GM12801 (cell line): Measurements from ENCODE around the gene PCDHGA12.
"Not testable (repeated sequence)": the region's sequence is repeated elsewhere in the genome, so short reads cannot be mapped to it uniquely, and the experiment has no call there.

Source experiments
- TF ChIP-seq, protein P1 (sequence below): IDR thresholded peaks from one replicate; pipeline ENCODE4 v1.5.1; 2011; ENCODE audit warnings: control low read depth; ENCODE audit not compliant: insufficient read length; ENCODE audit errors: extremely low read depth

PCDHGA12 gene

GRCh38 chr5:141389153-141390042, 40.9 kb upstream of the PCDHGA12 start:
- TF ChIP-seq, protein P1, sequence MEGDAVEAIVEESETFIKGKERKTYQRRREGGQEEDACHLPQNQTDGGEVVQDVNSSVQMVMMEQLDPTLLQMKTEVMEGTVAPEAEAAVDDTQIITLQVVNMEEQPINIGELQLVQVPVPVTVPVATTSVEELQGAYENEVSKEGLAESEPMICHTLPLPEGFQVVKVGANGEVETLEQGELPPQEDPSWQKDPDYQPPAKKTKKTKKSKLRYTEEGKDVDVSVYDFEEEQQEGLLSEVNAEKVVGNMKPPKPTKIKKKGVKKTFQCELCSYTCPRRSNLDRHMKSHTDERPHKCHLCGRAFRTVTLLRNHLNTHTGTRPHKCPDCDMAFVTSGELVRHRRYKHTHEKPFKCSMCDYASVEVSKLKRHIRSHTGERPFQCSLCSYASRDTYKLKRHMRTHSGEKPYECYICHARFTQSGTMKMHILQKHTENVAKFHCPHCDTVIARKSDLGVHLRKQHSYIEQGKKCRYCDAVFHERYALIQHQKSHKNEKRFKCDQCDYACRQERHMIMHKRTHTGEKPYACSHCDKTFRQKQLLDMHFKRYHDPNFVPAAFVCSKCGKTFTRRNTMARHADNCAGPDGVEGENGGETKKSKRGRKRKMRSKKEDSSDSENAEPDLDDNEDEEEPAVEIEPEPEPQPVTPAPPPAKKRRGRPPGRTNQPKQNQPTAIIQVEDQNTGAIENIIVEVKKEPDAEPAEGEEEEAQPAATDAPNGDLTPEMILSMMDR, result no peak

DNA sequence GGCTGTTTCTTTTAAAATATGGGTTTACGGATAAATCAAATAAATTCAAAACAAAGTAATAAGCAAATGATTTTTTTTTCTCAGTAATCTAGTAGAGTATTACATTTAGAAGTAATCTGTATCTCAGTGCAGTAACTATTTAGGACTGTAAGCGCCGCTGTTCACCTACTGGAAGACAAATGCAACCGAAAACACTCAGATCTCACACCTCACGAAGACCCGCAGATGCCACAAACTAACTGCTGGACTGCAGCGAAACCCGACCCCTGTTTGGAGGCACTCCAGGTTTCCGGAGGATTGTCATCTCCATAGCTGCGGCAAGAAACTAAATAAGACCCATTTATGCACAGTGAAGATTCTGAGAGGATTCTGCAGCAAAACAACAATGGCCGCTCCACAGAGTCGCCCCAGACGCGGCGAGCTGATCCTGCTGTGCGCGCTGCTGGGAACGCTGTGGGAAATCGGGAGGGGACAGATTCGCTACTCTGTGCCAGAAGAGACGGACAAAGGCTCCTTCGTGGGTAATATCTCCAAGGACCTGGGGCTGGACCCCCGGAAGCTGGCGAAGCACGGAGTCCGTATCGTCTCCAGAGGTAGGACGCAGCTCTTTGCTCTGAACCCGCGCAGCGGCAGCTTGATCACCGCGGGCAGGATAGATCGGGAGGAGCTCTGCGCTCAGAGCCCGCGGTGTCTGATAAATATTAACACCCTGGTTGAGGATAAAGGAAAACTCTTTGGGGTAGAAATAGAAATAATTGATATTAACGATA, 37.7 kb upstream of the PCDHGA12 start, which contains the start of gene PCDHGA8:
Gene PCDHGA8 (plus strand): TSS at position 205 of the 770 bp plus-strand sequence. CDS start 181 bp downstream, at position 386.
- TF ChIP-seq, protein P1, result no peak

DNA sequence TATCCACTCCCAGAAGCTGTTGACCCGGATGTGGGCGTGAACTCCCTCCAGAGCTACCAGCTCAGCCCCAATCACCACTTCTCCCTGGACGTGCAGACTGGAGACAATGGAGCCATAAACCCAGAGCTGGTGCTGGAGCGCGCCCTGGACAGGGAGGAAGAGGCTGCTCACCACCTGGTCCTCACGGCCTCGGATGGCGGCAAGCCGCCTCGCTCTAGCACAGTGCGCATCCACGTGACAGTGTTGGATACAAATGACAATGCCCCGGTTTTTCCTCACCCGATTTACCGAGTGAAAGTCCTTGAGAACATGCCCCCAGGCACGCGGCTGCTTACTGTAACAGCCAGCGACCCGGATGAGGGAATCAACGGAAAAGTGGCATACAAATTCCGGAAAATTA, 37.0 kb upstream of the PCDHGA12 start:
- TF ChIP-seq, protein P1, result no peak

DNA sequence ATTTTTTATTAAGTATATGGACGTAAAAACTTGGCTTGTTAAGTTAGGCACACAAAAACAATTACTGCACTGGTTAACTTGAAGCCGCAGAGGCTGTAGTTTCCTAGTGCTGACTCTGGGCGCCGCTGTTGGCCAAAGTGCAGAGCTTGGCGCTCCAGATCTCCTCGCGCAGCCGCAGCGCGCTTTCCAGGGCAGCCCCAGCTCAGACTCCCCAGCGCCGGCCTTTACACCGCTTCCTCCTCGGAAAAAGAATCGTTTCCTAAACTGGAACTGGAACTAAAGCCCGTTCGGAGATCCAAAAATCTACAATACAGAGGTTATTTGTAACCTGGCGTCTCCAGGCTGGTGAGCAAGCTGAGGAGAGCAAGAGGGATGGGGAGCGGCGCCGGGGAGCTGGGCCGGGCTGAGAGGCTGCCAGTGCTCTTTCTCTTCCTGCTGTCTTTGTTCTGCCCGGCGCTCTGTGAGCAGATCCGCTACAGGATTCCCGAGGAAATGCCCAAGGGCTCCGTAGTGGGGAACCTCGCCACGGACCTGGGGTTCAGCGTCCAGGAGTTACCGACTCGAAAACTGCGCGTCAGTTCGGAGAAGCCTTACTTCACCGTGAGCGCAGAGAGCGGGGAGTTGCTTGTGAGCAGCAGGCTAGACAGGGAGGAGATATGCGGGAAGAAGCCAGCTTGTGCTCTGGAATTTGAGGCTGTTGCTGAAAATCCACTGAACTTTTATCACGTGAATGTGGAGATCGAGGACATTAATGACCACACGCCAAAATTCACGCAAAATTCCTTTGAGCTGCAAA, 32.4 kb upstream of the PCDHGA12 start, which contains the start of gene PCDHGB5:
Gene PCDHGB5 (plus strand): TSS at position 192 of the 796 bp plus-strand sequence. CDS start 181 bp downstream, at position 373.
- TF ChIP-seq, protein P1, result not testable (repeated sequence)

DNA sequence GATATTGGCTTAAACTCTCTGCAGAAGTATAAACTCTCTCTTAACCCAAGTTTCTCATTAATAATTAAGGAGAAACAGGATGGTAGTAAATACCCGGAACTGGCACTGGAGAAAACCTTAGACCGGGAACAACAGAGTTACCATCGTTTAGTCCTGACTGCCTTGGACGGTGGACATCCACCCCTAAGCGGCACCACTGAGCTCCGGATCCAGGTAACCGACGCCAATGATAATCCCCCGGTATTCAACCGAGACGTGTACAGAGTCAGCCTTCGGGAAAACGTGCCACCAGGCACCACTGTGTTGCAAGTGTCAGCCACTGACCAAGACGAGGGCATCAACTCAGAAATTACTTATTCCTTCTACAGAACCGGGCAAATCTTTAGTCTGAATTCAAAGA, 31.7 kb upstream of the PCDHGA12 start:
- TF ChIP-seq, protein P1, result no peak

DNA sequence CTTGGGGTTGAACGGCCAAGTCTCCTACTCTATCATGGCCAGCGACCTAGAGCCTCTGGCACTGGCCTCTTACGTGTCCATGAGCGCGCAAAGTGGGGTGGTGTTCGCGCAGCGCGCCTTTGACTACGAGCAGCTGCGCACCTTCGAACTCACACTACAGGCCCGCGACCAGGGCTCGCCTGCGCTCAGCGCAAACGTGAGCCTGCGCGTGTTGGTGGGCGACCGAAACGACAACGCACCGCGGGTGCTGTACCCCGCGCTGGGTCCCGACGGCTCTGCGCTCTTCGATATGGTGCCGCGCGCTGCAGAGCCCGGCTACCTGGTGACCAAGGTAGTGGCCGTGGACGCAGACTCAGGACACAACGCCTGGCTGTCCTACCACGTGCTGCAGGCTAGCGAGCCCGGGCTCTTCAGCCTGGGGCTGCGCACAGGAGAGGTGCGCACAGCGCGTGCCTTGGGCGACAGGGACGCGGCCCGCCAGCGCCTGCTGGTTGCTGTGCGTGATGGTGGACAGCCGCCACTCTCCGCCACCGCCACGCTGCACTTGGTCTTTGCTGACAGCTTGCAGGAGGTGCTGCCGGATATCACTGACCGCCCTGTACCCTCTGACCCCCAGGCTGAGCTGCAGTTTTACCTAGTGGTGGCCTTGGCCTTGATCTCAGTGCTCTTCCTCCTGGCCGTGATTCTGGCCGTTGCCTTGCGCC, 30.6 kb upstream of the PCDHGA12 start:
- TF ChIP-seq, protein P1, result no peak
